ENCODE results near the gene PRKAR1B. TPM values are rescaled to one million over a fixed set of nuclear protein-coding genes. Genes with fewer than 3 reads are reported as not detected.

Gene PRKAR1B
- total RNA-seq, 4 donors from 2014 or later: 8.2 to 12.3 (median 10.5) TPM

DNA sequence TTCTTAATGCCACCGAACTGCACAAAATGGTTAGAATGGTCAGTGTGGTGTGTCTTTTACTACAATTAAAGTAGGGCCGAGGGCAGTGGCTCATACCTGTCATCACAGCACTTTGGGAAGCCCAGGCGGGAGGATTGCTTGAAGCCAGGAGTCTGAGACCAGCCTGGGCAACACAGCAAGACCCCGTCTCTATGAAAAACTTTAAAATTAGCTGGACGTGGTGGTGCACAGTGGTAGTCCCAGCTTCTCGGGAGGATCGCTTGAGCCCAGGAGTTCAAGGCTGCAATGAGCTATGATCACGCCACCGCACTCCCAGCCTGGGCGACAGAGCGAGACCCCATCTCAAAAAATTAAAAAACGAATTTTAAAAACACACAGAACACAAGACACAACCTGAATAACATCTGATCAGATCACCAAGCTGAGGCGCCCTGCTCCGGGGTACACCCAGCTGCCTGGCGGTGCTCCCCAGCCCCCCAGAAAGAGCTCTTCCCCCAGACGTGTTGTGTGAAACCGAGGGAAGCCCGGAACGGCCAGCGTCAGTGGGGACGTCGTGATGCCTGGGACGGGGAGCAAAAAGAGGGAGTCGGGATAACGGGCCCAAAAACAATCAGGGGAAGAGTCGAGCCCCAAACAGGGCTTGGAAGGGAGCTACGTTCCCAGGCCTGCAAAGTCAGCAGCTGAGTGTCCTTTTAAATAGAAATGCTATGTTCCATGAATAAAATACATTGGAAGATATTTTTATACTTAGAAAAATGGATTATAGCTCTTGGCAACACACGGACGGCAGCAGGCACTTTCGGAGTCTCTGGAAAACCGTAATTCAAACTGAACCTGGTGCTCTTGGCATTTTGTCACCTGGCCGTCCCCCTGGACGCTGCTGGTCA lies 126.7 kb downstream of the PRKAR1B start:
- WGBS: 93% methylated on average over 33 of the region's 33 CpGs
- Histone ChIP-seq H3K9me3 (no peaks in the 10 kb centered on the region), H3K4me1 (peaks cover 38% of the 10 kb centered on the region), H3K4me3 (no peak overlapping the region), H3K27ac (no peak overlapping the region), H3K36me3 (peaks cover 3% of the 10 kb centered on the region), H3K27me3 (no peaks in the 10 kb centered on the region)
- TF ChIP-seq POLR2A (IDR thresholded peaks at IDR 0.05): no peak
- no peak for TF ChIP-seq EP300 (IDR thresholded peaks at IDR 0.05)
- no peak for TF ChIP-seq CTCF (IDR thresholded peaks at IDR 0.05)
- no peak for TF ChIP-seq POLR2AphosphoS5 (IDR thresholded peaks at IDR 0.05)
- no peak for DNase-seq (ENCODE audit: low spot score in 2 of 2)

- Histone ChIP-seq H3K4me3 (no peak overlapping the region), H3K27me3 (no peaks in the 10 kb centered on the region), H3K4me1 (peaks cover 28% of the 10 kb centered on the region), H3K36me3 (no peaks in the 10 kb centered on the region), H3K9me3 (no peaks in the 10 kb centered on the region), H3K27ac (no peak overlapping the region)
- 96% methylated on average over 19 of the region's 19 CpGs for WGBS
- TF ChIP-seq EP300 (IDR thresholded peaks at IDR 0.05): no peak
- no peak for TF ChIP-seq CTCF (IDR thresholded peaks at IDR 0.05)
- no peak for TF ChIP-seq POLR2A (IDR thresholded peaks at IDR 0.05)
- TF ChIP-seq POLR2AphosphoS5 (IDR thresholded peaks at IDR 0.05): no peak
- DNase-seq (ENCODE audit: low spot score in 2 of 2): no peak
These were observed 128.2 kb downstream of the PRKAR1B start for GRCh38 chr7:598899-599298.

DNA sequence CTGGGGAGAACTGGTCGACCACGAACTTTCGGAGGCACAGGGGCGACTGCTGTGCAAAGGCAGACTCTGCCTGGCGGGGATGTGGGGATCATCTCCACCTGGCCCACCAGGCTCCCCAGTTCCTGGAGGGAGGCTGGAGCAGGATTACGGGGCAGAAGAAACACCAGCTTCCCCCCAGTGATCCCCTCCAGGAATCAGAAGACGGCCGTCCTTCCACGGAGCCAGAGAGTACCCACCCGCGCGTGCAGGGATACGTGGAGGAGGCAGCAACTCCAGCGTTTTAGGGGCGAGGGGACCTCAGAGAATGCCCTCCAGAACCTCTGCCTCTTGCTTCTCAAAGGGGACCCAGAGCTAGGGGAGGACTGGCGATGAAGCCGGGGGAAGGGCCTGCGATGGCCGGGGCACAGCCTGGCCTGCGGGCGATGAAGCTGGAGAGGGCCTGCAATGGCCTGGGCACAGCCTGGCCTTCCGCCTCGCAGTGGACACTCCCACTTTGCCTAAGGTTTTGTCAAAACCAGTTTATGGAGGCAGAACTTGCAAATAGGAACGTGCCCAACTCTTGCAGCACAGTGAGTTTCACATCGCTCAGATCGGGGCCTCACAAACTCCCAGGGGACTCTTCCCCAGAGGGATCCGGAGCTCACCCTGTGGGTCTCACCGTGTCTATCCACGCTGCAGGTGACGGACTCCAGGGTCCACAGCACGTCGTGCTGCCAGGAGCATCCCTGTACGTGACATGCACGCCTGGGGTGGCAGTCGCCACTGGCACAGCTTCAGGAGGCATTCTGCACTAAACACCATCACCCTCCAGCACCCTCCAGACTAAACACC lies 129.5 kb downstream of the PRKAR1B start:
- H3K4me1 ChIP-seq: peaks cover 16% of the 10 kb centered on the region
- H3K9me3 ChIP-seq: no peaks in the 10 kb centered on the region
- H3K27me3 ChIP-seq: no peaks in the 10 kb centered on the region
- DNase-seq (ENCODE audit: low spot score in 2 of 2): no peak
- WGBS: 91% methylated on average over 30 of the region's 35 CpGs
- H3K4me3 ChIP-seq: no peak overlapping the region
- H3K36me3 ChIP-seq: no peaks in the 10 kb centered on the region
- no peak overlapping the region for H3K27ac ChIP-seq
- no peak for TF ChIP-seq EP300 (IDR thresholded peaks at IDR 0.05)

GRCh38 chr7:596819-597182 lies 130.3 kb downstream of the PRKAR1B start:
- TF ChIP-seq EP300 (IDR thresholded peaks at IDR 0.05) (no peak), POLR2A (IDR thresholded peaks at IDR 0.05) (no peak), POLR2AphosphoS5 (IDR thresholded peaks at IDR 0.05) (no peak), CTCF (IDR thresholded peaks at IDR 0.05) (no peak)
- 85% methylated on average over 16 of the region's 17 CpGs for WGBS
- Histone ChIP-seq H3K4me3 (no peak overlapping the region), H3K4me1 (peaks cover 9% of the 10 kb centered on the region), H3K9me3 (no peaks in the 10 kb centered on the region), H3K27me3 (no peaks in the 10 kb centered on the region), H3K36me3 (no peaks in the 10 kb centered on the region), H3K27ac (no peak overlapping the region)
- no peak for DNase-seq (ENCODE audit: low spot score in 2 of 2)

- DNase-seq (ENCODE audit: low spot score in 2 of 2): no peak
- H3K4me3 ChIP-seq: no peak overlapping the region
- peaks cover 4% of the 10 kb centered on the region for H3K4me1 ChIP-seq
- no peaks in the 10 kb centered on the region for H3K36me3 ChIP-seq
- no peak overlapping the region for H3K27ac ChIP-seq
- WGBS: 97% methylated on average over 19 of the region's 30 CpGs
- TF ChIP-seq CTCF (IDR thresholded peaks at IDR 0.05): no peak
- no peak for TF ChIP-seq POLR2AphosphoS5 (IDR thresholded peaks at IDR 0.05)
- no peak for TF ChIP-seq POLR2A (IDR thresholded peaks at IDR 0.05)
- no peak for TF ChIP-seq EP300 (IDR thresholded peaks at IDR 0.05)
- no peaks in the 10 kb centered on the region for H3K9me3 ChIP-seq
- no peaks in the 10 kb centered on the region for H3K27me3 ChIP-seq
These were observed 130.8 kb downstream of the PRKAR1B start for GRCh38 chr7:596071-596818.
